Putamen (tissue), 1 donor: ENCODE results near the gene NR2F2.
"Not testable (repeated sequence)": the region's sequence is repeated elsewhere in the genome, so short reads cannot be mapped to it uniquely, and the experiment has no call there.

Experiments used
- DNase-seq: peaks from one replicate; pipeline ENCODE4 v3.0.0-alpha.2; 2016; ENCODE audit warnings: low spot score

NR2F2 gene

GRCh38 chr15:96367311-96368200, 37.1 kb downstream of the NR2F2 start:
- no peak for DNase-seq

GRCh38 chr15:96369351-96369750, 38.9 kb downstream of the NR2F2 start:
- DNase-seq: no peak

DNA sequence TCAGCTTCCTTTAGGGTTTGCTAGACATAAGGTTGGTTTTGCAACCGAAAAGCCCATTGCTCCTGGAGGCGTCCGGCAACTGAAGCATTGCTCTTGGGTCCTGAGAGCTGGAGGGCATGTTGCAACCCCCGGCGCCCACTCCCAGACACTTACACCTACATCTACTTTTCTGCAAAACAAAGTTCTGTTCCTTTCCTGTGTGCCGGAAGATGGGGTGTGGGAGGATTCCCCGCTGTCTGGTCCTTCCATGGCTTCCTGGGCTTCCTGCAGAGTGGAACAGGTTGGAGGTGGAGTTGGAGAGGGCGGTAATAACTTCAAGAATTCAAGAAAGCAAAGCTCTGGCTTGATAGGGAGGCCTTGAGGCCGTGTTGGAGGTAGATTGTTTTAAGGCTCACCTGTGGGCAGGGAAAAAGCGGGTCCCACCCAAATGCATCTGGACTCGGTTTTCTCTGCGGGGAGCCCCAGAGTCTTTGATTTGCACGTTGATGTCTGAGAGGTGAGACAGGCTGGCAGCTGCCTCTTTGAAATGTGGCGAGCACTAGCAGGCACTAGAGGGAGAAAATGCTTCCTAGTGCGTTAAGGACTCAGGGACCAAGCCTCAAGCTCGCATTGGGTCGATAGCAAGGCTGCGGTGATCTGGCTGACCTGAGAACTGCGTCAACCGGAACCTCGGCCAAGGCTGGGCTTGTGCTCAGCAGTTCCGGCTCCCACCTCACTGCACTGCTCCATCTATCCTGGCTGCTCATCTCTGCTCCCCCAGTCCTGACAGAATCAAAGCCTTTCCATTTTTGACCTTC, 39.5 kb downstream of the NR2F2 start:
- no peak for DNase-seq

- no peak for DNase-seq
Measured at GRCh38 chr15:96372554-96372953, 42.1 kb downstream of the NR2F2 start.

GRCh38 chr15:96374499-96374898, 44.0 kb downstream of the NR2F2 start:
- DNase-seq: no peak

DNA sequence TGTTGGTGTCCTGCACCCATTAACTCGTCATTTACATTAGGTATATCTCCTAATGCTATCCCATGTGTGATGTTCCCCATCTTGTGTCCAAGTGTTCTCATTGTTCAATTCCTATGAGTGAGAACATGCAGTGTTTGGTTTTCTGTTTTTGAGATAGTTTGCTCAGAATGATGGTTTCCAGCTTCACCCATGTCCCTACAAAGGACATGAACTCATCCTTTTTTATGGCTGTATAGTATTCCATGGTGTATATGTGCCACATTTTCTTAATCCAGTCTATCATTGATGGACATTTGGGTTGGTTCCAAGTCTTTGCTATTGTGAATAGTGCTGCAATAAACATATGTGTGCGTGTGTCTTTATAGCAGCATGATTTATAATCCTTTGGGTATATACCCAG, 49.1 kb downstream of the NR2F2 start:
- not testable (repeated sequence) for DNase-seq

DNA sequence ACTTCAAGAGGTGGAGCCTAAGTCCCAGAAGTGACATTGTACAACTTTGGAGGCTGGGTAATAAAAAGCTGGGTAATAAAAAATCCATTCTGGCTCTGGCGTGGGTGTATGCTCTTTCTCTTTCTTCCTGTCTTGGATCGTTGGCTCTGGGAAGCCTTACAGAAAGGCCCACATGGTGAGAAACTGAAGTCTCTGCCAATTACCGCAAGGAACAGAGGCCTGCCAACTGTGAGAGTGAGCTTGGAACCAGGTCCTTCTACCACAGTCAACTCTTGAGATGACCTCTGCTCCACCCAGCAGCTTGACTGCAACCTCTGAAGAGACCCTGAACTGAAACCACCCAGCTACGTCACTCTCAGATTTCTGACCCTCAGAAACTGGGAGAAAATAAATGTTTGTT, 51.0 kb downstream of the NR2F2 start:
- DNase-seq: no peak

DNA sequence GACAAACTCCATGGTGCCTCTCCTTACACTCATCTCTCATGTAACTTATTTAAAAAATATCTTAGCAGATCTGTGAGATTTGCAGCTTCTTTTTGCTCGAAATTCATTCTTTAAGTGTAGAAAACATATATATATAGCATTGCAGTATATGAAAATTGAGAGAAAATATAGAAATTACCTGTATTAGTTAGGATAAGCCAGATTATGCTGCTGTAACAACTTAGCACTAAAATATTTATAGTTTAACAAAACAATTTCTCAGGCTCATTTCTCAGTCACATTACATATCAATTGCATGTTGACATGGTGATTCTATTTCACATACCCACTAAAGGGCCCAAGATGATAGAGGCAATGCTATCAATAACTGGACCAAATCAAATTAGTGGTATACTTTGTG, 54.7 kb downstream of the NR2F2 start:
- no peak for DNase-seq

DNA sequence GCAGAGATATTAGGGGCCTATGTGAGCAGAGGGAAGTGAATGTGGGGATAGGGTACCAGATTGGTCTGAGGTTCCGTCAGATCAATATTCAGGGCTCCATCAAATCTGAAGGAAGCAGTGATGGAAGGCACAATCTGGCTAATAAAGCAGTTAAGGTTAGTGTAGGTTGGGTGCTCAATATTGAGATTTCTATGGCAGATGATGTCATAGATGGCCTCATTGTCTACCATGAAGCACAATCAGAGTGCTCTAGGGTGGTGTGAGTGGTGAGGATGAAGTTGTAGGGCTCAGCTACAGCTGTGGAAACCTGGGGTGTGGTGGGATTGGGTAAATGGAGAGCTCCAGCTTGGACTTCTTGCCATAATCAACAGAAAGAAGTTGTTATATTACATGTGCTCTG, 58.2 kb downstream of the NR2F2 start:
- DNase-seq: no peak
